Measurements from ENCODE around the gene SOX13. TPM values are rescaled to one million over a fixed set of nuclear protein-coding genes. Genes with fewer than 3 reads are reported as not detected.
"Not testable (repeated sequence)": the region's sequence is repeated elsewhere in the genome, so short reads cannot be mapped to it uniquely, and the experiment has no call there.

The SOX13 gene
- total RNA-seq, result 17.9 TPM
- long read RNA-seq, partial matches to known transcripts, result 2 of 8 reads
- long read RNA-seq, other reads (novel, unspliced or antisense), result 5 of 8 reads

DNA sequence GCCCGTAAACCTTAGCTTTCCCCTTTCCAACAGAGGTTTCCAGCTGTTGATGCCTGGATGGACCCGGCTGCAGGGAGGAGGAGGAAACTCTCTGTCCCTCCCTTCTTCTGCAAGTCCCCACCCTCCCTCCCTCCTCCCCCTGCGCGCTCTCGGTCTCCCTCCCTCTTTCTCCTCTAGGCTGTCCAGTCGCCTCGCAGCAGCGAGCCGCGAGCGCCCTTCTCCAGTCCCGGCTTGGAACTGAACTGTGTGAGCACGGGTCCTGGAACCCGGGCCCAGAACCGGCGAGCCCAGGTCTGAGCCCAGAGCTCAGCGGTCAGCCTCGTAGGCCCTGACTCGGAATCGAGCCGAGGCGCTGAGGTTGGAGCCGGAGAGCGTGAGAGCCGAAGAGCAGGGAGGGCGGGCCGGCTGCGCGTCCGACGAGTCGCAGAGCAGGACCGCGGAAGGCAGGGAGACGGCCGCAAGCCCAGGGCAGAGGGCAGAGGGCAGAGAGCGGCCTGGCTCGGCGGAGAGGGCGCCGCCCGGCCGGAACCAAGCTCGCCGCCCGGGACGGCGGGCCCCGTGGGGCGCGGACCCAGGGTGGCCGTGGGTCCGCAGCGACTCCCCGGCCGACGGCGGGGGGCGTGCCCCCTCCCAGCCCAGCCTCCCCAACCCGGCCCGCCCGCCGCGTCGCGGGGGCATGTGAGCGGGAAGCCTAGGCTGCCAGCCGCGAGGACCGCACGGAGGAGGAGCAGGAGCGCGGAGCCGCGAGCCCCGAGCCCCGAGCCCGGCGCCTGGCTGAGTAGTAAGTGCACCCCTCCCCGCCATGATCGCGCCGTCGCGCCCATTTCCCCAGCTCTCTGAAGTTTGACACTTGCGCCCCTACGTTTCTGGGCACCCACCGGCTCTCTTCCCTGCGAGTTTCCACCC, at the start of gene SOX13:
SOX13 (plus strand) TSS at position 185 of the 906 bp plus-strand sequence. CDS start 39,801 bp downstream, outside the sequence.
- peak; percentile 83 for DNase-seq (ENCODE audit: low spot score)
- intact Hi-C loops (cut with DNase I), result loop anchor here (5.0 kb wide), 1 partner anchor 201 kb away; no protein-coding TSS in a partner anchor

DNA sequence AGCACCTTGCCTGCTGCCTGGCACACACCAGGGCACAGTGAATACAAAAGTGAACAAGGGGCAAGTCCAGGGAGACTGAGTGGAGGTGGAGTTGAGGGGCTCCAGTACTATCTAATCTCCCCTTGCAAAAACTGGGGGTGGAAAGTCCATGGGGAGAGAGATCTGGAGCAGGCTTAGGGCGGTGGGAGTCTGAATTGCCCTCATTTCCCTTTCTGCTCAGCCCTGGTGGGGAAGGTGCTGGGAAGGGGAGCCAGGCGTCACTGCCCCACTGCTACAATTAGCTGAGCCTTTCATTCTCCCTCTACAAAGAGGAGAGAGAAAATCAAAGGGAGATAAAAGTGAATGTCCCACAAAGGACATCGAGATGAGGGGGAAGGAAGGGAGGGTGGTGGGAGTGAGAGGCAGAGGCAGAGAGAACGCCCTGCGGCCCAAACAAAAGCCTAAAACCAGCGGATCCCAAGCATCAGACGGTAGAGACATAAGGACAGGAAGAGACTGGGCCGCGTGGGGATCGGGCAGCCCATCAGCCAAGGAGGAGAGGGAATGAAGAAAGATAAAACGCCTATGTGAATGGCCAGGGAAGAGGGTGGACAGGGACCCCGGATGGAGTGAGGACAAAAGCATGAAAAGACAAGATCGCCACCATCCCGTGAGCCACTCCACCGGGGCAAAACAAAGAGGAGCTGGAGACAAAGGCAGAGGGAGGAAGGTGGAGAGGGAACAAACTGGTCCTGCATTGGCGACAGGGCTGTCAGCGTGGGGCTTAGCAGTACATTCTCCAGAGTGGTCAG, 46.8 kb upstream of the SOX13 start:
- DNase-seq (ENCODE audit: low spot score), result no peak
- intact Hi-C loops (cut with DNase I), result no loop called here

DNA sequence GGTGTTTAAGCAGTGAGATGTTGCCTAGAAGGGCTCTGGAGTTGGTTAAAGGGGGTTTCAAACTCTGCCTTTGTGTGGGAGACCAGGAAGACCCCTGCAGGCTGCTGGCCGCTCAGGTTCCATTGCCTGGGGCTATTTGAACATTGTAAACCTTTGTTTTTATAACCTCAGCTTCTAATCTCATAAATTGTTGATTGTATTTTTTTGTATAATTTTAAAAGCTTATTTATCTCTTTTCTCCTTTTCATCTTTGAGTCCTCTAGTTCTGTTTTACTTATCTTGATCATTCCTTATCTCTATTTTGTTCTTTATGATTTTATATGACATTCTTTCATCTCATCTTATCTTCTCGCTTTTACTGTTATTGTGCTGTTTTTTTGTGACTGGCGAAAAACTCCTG, 45.5 kb upstream of the SOX13 start:
- DNase-seq (ENCODE audit: low spot score), result no peak
- intact Hi-C loops (cut with DNase I), result no loop called here

DNA sequence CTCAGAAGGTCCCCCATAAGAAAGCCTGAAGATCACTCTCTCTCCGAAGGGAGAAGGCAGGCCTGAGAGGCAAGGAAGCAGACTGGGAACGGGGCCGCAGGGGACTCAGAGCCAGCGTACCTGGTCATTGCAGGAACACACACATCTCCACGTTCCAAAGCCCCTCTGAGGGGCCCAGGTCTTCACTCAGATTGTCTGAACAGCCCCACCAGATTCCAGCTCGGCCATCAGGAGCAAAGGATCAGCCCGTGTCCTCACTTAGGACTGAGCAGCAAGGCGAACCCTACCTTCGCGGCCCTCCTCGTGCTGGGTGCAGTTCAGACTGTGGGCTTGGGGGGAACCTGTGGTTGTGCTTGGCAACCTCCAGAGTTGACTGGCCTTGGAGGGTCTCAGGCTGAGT, 43.9 kb upstream of the SOX13 start:
- intact Hi-C loops (cut with DNase I), result no loop called here
- DNase-seq (ENCODE audit: low spot score), result no peak

DNA sequence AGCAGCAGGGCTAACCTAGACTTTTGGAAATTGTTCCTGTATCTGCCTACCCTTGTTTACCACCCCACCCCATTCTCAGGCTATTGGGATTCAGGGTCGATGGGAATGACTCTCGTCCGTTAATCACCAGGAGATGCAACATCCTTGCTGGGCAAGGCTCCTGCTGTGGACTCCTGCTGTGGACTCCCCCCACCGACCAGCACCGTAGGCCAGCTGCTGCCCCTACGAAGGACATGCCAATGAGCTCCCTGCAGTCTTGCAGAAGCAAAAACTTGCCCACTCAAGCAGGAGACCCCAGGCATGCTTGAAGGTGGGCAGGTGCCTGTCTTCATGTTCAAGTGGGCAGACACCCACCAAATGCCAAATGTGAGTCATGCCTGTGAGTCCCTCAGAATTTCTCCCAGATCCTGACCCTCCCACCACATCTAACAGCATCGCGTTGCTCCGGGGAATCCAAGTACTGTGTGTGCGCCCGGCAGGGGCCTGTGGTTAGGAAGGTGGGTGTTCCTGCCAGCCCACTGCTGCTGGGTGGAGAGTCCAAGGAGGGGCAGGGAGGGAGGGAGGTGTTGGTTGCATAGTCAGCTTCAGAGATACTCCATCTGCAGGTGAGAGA, 41.7 kb upstream of the SOX13 start:
- intact Hi-C loops (cut with DNase I), result no loop called here
- no peak for DNase-seq (ENCODE audit: low spot score)

DNA sequence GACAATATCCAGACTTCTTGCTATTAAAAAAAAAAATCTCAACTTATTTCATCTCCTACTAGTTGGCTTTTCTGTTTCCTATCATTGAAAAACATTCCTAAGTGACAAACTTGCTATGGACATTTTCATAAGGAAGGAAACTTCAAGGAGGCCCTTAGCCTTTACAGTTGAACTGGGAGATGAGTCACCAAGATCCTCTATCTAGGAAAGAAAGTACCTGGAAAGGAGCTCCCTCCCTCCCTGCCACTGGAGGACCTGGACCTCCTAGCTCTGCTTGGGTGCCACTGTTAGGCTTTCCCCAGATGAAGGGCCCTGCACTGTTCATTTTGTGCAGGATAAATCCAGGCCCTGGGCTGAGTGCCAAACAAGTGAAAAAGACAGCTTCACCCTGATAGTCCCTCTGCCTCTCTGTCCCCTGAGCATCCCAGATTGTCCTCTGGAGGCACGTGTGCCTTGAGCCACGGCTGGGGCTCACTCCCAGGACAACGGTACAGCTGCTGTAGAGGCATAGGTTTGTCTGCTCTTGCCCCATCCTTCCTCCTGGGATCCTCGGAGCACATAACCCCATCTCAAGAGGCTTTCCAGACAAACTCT, 40.2 kb upstream of the SOX13 start:
- DNase-seq (ENCODE audit: low spot score), result no peak
- intact Hi-C loops (cut with DNase I), result no loop called here

DNA sequence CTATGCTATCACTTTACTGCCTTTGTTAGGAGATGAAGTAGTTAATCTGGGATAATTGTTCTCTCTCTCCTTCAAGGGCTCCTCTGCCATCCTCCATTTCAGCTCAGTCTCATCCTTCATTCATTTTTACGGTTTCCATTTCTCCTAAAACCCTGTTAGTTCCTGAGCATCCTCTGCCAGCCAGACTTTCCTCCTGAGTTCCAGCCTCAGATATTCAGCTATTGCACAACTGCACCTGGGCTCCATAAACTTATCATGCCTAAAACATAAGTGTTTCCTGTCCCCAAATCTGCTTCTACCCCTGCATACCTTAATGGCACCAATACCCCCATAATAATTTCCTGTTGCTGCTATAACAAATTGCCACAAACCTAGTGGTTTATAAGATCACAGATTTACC, 39.6 kb upstream of the SOX13 start:
- intact Hi-C loops (cut with DNase I), result no loop called here
- DNase-seq (ENCODE audit: low spot score), result no peak

DNA sequence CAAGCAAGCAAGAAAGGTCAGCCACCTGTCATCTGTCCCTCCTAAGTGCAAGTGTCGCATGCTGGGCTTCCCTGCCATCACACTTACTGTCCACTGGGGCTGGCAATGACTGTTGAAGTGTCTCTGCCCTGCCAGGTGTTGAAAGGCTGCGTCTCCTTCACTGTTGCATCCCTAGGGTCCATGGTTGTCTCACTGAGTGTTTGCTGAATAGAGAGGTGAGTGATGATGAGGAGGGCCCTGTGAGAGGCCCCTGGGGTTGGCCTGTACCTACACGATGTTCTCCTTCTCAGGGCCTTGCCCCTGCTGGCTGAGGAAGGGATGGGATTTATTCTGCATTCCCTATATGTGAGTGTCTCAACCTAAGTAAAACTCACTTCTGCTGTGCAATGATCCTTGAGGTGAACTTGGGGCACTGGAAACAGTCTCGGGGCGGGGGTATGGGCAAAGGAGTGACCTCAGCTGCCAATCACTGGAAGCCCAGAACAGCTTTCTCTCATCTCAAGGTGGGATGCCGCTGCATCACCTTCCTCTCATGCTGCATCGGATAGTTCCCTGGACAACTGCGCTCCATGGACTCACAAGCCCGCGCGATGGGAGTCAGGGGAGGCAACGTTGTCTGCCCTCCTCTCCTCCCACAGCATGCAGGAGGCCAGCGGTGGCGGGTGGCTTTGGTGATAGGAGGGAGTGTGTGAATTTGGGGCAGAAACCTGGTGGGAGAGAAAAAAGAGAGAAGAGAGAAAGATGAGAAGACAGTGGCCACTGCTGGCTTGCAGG, 35.8 kb upstream of the SOX13 start:
- intact Hi-C loops (cut with DNase I), result no loop called here
- DNase-seq (ENCODE audit: low spot score), result no peak

DNA sequence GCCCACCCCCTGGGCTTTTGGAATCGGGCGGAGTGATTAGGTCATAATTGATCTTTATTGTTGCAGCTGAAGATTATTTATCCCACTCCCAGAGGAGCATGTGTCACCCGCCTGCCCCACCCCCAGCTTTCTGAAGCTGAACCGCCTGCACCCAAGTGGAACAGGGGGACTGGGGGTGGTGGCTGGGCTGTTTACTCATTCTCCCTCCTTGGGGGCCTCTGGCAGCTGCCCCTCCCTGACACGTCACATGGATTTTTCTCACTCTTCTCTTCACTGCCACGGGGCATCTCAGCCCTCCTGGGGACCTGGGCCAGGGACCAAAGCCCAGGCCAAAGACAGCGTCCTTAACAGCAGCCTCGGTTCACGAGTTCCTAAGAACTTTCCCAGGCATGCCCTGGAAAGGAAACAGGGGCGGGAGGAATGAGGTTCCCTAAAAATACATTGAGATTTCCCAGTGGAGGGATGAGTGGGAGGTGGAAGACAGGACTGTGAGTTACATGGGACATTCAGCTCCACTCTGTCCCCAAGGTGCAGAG, 31.6 kb upstream of the SOX13 start:
- intact Hi-C loops (cut with DNase I), result loop anchor here (5.0 kb wide), 1 partner anchor 44 kb away; no protein-coding TSS in a partner anchor

DNA sequence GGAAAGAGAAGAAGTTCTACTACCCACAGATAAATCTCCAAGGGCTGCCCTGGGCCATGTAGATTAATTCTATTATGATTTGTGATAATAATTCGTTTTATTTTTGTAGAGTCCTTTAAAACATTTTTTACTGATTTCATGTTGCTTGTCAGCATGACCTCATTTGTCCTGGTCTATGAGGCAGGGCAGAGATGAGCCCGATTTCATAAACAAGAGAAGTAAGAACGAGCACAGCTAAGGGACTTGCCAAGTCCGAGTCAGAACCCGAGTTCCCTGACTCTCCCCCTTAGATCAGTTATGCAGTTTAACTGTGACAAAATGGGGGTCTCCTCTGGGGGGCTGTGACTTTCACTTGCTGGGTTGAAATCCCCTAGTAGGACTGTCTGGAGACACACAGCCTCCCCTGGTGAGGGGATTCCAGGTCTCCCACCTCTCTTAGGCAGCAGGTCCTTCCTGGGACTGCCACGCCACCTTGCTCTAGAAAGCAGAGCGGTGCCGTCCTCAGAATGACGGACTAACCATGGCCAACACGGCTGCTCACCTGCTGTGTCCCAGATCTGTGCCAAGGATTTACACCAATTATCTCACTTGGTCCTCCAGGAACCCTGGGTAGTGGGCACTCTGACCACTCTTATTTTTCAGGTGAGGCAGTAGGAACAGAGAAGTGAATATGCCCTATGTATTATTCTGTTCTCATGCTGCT, 31.0 kb upstream of the SOX13 start:
- intact Hi-C loops (cut with DNase I), result loop anchor here (5.0 kb wide), 1 partner anchor 45 kb away; no protein-coding TSS in a partner anchor
- no peak for DNase-seq (ENCODE audit: low spot score)

More for the DNA sequence above, 31.6 kb upstream of the SOX13 start:
- no peak for DNase-seq (ENCODE audit: low spot score)

DNA sequence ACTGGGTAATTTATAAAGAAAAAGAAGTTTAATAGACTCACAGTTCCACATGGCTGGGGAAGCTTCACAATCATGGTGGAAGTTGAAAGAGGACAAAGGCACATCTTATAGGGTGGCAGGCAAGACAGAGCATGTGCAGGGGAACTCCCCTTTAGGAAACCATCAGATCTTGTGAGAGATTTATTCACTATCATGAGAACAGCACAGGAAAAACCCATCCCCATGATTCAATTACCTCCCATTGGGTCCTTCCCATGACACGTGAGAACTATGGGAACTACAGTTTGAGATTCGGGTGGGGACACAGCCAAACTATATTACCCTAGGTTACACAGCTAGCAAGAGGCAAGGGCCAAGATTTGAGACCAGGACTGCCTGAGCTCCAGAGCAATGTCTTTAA, 30.4 kb upstream of the SOX13 start:
- intact Hi-C loops (cut with DNase I), result loop anchor here (5.0 kb wide), 1 partner anchor 45 kb away; no protein-coding TSS in a partner anchor
- DNase-seq (ENCODE audit: low spot score), result no peak

DNA sequence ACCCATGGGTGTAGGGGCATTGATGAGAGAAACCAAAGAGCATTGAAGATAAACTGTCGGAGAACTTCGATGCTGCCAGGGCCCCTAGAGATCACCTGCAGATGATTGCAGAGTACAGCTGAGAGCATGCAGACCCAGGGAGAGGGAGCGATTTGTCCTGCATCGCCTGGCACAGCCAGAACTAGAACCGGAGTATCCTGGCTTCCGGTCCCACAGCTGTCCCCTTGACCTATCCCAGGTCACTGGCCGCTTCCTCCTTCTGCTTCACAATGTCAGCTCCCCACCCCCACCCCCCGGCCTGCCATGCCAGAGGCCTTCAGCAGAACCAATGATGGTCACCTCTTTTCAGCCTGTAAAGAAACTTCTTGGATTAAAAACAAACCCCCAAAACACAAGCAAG, 29.2 kb upstream of the SOX13 start:
- intact Hi-C loops (cut with DNase I), result loop anchor here (5.0 kb wide), 1 partner anchor 46 kb away; no protein-coding TSS in a partner anchor
- DNase-seq (ENCODE audit: low spot score), result no peak

DNA sequence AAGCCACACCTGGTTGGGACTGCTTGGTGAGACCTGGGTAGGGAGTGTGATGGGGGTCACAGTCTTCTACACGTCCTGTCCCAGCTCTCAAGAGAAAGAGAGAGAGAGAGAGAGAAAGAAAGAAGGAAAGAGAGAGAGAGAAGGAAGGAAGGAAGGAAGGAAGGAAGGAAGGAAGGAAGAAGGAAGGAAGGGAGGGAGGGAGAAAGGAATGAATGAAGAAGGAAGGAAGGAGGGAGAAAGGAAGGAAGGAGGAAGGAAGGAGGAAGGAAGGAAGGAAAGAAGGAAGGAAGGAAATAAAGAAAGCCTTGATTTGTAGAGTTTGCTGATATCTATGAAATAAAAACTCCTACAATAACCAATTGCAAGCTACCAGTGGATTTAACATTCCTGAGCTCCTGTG, 28.5 kb upstream of the SOX13 start:
- intact Hi-C loops (cut with DNase I), result loop anchor here (5.0 kb wide), 1 partner anchor 47 kb away; no protein-coding TSS in a partner anchor
- DNase-seq (ENCODE audit: low spot score), result no peak

DNA sequence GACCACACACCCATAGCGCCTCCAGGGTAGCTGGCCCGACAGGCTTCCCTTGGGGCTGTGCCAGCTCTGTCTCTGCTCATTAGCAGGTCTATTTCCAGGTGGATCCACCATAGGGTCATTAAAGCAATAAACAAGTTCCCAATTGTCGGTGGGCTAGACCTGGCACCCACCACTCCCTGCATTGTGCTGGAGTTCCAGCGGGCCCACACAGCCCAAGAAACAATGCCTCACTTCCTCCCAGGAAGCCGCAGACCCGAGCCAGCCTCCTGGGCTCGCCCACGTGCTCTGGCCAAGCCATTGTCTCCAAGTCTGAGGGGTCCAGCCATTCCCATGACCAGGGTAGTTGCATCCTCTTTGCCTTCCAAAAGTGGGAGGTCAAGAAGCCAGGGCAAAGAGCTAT, 27.5 kb upstream of the SOX13 start:
- peak; percentile 79 for DNase-seq (ENCODE audit: low spot score)
- intact Hi-C loops (cut with DNase I), result no loop called here

DNA sequence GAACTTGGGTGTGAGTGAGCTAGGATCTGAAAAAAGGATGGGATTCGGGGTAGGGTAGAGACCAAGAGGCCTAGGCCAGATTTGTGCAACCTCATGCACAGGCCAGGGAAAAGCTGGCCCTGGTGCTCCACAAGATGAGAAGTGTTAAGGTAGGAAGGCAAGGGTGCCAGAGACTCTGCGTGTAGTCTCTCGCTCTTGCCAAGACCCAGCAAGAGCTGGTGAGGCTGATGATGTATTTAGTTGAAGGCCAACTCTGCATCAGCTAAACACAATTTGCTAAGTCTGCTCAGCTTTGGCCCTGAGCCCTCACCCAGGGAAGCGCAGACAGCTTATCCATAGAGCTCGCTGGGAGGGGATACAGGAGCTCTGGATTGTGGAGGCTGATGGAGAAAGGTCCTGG, 26.6 kb upstream of the SOX13 start:
- no peak for DNase-seq (ENCODE audit: low spot score)
- intact Hi-C loops (cut with DNase I), result no loop called here

DNA sequence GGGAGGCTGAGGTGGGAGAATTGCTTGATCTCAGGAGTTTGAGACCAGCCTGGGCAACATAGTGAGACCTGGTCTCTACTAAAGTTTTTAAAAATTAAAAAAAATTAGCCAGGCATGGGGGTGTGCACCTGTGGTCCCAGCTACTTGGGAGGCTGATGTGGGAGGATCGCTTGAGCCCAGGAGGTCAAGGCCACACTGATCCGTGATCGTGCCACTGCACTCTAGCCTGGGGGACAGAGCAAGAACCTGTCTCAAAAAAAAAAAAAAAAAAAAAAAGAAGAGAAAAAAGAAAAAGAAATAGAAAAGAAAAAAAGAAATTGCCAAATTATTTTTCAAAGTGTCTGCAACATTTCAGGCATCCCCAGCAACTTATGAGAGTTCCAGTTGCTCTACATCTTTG, 24.1 kb upstream of the SOX13 start:
- intact Hi-C loops (cut with DNase I); DNase-seq (ENCODE audit: low spot score): not testable (repeated sequence)

DNA sequence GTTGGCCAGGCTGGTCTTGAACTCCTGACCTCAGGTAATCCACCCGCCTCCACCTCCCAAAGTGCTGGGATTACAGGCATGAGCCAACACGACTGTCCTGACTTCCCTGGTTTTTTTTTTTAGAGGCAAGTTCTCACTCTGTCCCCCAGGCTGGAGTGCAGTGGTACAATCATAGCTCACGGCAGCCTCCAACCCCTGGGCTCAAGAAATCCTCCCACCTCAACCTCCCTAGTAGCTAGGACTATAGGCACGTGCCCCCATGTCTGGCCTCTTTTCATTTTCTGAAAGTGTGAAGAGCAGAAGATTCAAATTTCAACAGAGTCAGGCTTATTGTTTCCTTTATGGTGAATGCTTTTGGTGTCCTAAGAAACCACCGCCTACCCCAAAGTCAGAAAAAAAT, 21.7 kb upstream of the SOX13 start:
- intact Hi-C loops (cut with DNase I), result no loop called here
- DNase-seq (ENCODE audit: low spot score), result no peak

DNA sequence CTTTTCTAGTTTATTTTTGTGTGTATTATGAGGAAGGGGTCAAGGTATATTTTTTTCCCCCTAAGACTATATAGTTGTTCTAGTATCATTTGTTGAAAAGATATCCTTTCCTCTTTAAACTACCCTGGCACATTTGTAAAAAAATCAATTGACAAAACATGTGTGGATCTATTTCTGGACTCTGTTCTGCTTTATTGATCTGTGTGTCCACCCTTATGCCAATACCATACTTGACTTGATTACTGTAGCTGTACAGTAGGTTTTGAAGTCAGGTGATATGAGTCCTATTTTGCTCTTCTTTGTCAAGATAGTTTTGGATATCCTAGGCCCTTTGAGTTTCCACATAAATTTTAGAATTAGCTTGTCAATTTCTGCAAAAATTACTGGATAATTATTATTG, 21.2 kb upstream of the SOX13 start:
- intact Hi-C loops (cut with DNase I), result no loop called here
- no peak for DNase-seq (ENCODE audit: low spot score)
